OCI-LY3 (cell line): ENCODE results near the gene PTPRN2.

Experiments used
- H2AFZ ChIP-seq: fragments of 200-600, 300-600 bp; shearing (Covaris generic); 2 replicates; pipeline ENCODE4 v1.6.0; 2014; ENCODE audit warnings: antibody characterized with exemption, low read depth, low read length
- H3K27ac ChIP-seq: fragments of 200-600, 300-600 bp; sonication (generic); 2 replicates; pipeline ENCODE4 v1.5.1; 2014; ENCODE audit warnings: mild to moderate bottlenecking, low read length, moderate library complexity, mixed read lengths
- H3K27me3 ChIP-seq: fragments of 200-600, 300-600 bp; sonication (generic); 2 replicates; pipeline ENCODE4 v1.6.1; 2014; ENCODE audit warnings: low read depth, low read length, mixed read lengths
- H3K36me3 ChIP-seq: fragments of 200-600, 300-600 bp; sonication (generic); replicated peaks from 2 replicates; pipeline ENCODE3; 2014; ENCODE audit warnings: low read depth, low read length, mixed read lengths
- H3K4me1 ChIP-seq: fragments of 300-600, 200-600 bp; sonication (generic); 2 replicates; pipeline ENCODE4 v1.6.1; 2014; ENCODE audit warnings: low read length, mixed read lengths
- H3K4me2 ChIP-seq: fragments of 200-600, 300-600 bp; sonication (generic); 2 replicates; pipeline ENCODE4 v1.6.1; 2014; ENCODE audit warnings: low read length, mixed read lengths
- H3K4me3 ChIP-seq: fragments of 300-600, 200-600 bp; sonication (generic); 2 replicates; pipeline ENCODE4 v1.5.1; 2014; ENCODE audit warnings: antibody characterized with exemption, mild to moderate bottlenecking, low read length, moderate library complexity
- H3K79me2 ChIP-seq: fragments of 300-600, 200-600 bp; shearing (Covaris generic); 2 replicates; pipeline ENCODE4 v1.6.1; 2014; ENCODE audit warnings: mild to moderate bottlenecking, low read length, mixed read lengths
- H3K9ac ChIP-seq: fragments of 300-600, 200-600 bp; shearing (Covaris generic); 2 replicates; pipeline ENCODE4 v1.6.0; 2014; ENCODE audit warnings: mild to moderate bottlenecking, low read length, moderate library complexity
- H3K9me3 ChIP-seq: fragments of 200-600, 300-600 bp; shearing (Covaris generic); 2 replicates; pipeline ENCODE4 v1.6.1; 2014; ENCODE audit warnings: low read length, mixed read lengths; ENCODE audit not compliant: insufficient read depth
- H4K20me1 ChIP-seq: fragments of 200-600, 300-600 bp; sonication (generic); 2 replicates; pipeline ENCODE4 v1.6.1; 2016; ENCODE audit warnings: low read length, mixed read lengths; ENCODE audit not compliant: insufficient read depth
- CTCF ChIP-seq: fragments of 200-600, 300-600 bp; sonication (generic); IDR thresholded peaks from 2 replicates; pipeline ENCODE4 v1.5.1; 2014; ENCODE audit warnings: antibody characterized with exemption, low read length, low read depth
- EZH2phosphoT487 ChIP-seq: fragments of 200-600 bp; shearing (Covaris generic); IDR thresholded peaks from 2 replicates; pipeline ENCODE4 v1.6.1; 2018; ENCODE audit warnings: antibody characterized with exemption, mixed run types, low read depth

The PTPRN2 gene

GRCh38 chr7:157610671-157611295 is 976.8 kb downstream of the PTPRN2 start:
- no peaks in the 10 kb centered on the region for H3K79me2 ChIP-seq
- H2AFZ ChIP-seq, result no peak overlapping the region
- H3K4me2 ChIP-seq, result no peak overlapping the region
- H3K9ac ChIP-seq, result no peak overlapping the region
- no peak for TF ChIP-seq CTCF
- TF ChIP-seq EZH2phosphoT487, result no peak
- no peaks in the 10 kb centered on the region for H3K9me3 ChIP-seq
- H3K4me3 ChIP-seq, result no peak overlapping the region
- no peaks in the 10 kb centered on the region for H3K27me3 ChIP-seq
- no peaks in the 10 kb centered on the region for H3K4me1 ChIP-seq
- no peaks in the 10 kb centered on the region for H4K20me1 ChIP-seq
- no peaks in the 10 kb centered on the region for H3K36me3 ChIP-seq
- no peak overlapping the region for H3K27ac ChIP-seq

- Histone ChIP-seq H3K27ac (no peak overlapping the region), H3K9ac (no peak overlapping the region), H3K36me3 (no peaks in the 10 kb centered on the region), H3K79me2 (no peaks in the 10 kb centered on the region), H2AFZ (no peak overlapping the region), H3K27me3 (no peaks in the 10 kb centered on the region), H3K4me1 (no peaks in the 10 kb centered on the region), H3K4me3 (no peak overlapping the region), H3K9me3 (no peaks in the 10 kb centered on the region), H3K4me2 (no peak overlapping the region), H4K20me1 (no peaks in the 10 kb centered on the region)
- TF ChIP-seq CTCF, result no peak
- no peak for TF ChIP-seq EZH2phosphoT487
Observed at GRCh38 chr7:157609932-157610640, 977.5 kb downstream of the PTPRN2 start.

GRCh38 chr7:157609516-157609915 is 978.1 kb downstream of the PTPRN2 start:
- Histone ChIP-seq H3K9ac (no peak overlapping the region), H3K9me3 (no peaks in the 10 kb centered on the region), H2AFZ (no peak overlapping the region), H3K79me2 (no peaks in the 10 kb centered on the region), H3K36me3 (no peaks in the 10 kb centered on the region), H3K4me1 (no peaks in the 10 kb centered on the region), H3K27me3 (no peaks in the 10 kb centered on the region), H3K4me2 (no peak overlapping the region), H3K27ac (no peak overlapping the region), H3K4me3 (no peak overlapping the region), H4K20me1 (no peaks in the 10 kb centered on the region)
- TF ChIP-seq CTCF (no peak), EZH2phosphoT487 (no peak)

GRCh38 chr7:157607218-157607617 is 980.4 kb downstream of the PTPRN2 start:
- H3K4me1 ChIP-seq, result no peaks in the 10 kb centered on the region

More at GRCh38 chr7:157607218-157607617, 980.4 kb downstream of the PTPRN2 start:
- H3K4me2 ChIP-seq, result no peak overlapping the region
- no peaks in the 10 kb centered on the region for H3K79me2 ChIP-seq
- H4K20me1 ChIP-seq, result no peaks in the 10 kb centered on the region
- no peak overlapping the region for H3K27ac ChIP-seq
- H3K9me3 ChIP-seq, result no peaks in the 10 kb centered on the region
- H3K36me3 ChIP-seq, result no peaks in the 10 kb centered on the region
- no peak overlapping the region for H3K9ac ChIP-seq
- no peak overlapping the region for H3K4me3 ChIP-seq
- no peak overlapping the region for H2AFZ ChIP-seq
- H3K27me3 ChIP-seq, result no peaks in the 10 kb centered on the region
- no peak for TF ChIP-seq CTCF
- TF ChIP-seq EZH2phosphoT487, result no peak
